ENCODE results near the gene ABCG1.

DNA sequence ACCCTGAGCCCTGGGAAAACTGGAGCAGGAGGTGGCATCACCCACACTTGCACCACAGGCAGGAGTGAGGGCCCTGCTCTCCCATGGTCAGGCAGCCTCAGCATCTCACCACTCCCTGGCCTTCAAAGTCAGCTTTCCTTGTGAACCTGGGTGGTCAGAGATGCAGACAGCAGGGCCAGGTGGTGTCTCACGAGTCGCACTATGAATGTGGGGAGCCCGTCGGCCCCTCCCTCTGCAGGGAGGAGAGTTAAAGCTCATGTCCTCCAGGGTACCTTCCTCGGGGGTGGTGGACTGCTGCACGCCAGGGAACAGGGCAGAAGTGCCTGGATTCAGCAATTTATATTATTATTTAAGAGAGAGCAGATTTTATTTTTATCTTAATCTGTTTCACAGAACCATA is 24.1 kb downstream of the ABCG1 start:
- TF ChIP-seq, protein P1, sequence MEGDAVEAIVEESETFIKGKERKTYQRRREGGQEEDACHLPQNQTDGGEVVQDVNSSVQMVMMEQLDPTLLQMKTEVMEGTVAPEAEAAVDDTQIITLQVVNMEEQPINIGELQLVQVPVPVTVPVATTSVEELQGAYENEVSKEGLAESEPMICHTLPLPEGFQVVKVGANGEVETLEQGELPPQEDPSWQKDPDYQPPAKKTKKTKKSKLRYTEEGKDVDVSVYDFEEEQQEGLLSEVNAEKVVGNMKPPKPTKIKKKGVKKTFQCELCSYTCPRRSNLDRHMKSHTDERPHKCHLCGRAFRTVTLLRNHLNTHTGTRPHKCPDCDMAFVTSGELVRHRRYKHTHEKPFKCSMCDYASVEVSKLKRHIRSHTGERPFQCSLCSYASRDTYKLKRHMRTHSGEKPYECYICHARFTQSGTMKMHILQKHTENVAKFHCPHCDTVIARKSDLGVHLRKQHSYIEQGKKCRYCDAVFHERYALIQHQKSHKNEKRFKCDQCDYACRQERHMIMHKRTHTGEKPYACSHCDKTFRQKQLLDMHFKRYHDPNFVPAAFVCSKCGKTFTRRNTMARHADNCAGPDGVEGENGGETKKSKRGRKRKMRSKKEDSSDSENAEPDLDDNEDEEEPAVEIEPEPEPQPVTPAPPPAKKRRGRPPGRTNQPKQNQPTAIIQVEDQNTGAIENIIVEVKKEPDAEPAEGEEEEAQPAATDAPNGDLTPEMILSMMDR (IDR thresholded peaks at IDR 0.05; ENCODE audit: low read depth, low read length, missing input control) = no peak
- TF ChIP-seq ZBTB33 (IDR thresholded peaks at IDR 0.05) (no peak), TAF1 (conservative IDR thresholded peaks at IDR 0.05) (no peak)
- TF ChIP-seq, protein P2, sequence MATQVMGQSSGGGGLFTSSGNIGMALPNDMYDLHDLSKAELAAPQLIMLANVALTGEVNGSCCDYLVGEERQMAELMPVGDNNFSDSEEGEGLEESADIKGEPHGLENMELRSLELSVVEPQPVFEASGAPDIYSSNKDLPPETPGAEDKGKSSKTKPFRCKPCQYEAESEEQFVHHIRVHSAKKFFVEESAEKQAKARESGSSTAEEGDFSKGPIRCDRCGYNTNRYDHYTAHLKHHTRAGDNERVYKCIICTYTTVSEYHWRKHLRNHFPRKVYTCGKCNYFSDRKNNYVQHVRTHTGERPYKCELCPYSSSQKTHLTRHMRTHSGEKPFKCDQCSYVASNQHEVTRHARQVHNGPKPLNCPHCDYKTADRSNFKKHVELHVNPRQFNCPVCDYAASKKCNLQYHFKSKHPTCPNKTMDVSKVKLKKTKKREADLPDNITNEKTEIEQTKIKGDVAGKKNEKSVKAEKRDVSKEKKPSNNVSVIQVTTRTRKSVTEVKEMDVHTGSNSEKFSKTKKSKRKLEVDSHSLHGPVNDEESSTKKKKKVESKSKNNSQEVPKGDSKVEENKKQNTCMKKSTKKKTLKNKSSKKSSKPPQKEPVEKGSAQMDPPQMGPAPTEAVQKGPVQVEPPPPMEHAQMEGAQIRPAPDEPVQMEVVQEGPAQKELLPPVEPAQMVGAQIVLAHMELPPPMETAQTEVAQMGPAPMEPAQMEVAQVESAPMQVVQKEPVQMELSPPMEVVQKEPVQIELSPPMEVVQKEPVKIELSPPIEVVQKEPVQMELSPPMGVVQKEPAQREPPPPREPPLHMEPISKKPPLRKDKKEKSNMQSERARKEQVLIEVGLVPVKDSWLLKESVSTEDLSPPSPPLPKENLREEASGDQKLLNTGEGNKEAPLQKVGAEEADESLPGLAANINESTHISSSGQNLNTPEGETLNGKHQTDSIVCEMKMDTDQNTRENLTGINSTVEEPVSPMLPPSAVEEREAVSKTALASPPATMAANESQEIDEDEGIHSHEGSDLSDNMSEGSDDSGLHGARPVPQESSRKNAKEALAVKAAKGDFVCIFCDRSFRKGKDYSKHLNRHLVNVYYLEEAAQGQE (IDR thresholded peaks at IDR 0.05) = no peak

Data from liver (tissue), 3 donors.